ENCODE measurements around the gene TCF25. TPM values are rescaled to one million over a fixed set of nuclear protein-coding genes. Genes with fewer than 3 reads are reported as not detected.

Gene TCF25
- total RNA-seq, 1 experiment from 2014 or later, result 155 TPM

DNA sequence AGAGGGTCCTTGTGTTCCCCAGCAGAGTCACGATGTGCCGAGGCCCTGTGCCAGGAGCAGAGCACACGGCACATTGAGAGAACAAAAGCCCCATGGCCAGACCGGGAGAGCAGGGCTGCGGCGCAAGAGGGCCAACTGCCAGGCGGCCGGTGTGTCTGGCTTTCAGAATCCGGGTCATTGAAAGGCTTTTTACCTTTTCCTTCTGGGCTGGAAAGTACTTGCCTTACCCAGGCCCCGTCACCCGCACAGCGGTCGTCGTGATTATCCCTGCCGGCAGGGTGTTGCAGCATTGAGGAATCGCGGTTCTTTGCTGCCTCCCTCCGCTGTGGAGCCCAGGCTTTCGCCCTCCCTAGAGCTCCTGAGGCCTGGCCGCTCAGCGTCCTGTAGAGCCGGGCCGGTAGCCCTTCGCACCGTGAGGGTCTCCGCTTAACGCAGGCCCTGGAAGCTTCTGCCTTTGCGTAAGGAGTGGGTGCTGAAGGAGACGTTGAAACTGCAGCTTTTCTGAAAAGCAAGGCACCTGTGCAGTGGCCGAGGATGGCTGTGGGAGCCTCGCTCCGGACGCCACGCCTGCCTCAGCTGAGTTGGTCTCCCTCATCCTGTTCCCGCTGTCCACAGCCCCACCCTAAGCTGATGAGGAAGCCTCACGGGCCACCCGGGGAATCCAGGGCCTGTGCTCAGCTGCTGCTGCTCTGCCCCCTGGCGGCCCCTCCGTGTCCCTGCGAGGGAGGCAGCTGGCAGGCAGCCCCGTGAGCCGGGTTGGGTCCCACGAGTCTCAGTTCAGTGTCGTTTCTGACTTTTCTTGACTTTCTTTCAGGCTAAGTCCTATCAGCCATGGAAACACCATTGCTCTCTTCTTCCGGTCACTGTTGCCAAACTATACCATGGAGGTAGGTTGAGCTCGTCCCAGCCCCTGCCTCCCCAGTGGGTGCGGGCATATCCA is 36.7 kb downstream of the TCF25 start:
- DNase-seq (ENCODE audit: low spot score) (peak; percentile 84), ATAC-seq (peak; percentile 91)
- Mint-ChIP-seq H3K27ac (peak overlapping the region; percentile 70; the same call in 1 of the 2 replicates), H3K4me1 (no peaks in the 10 kb centered on the region), H3K9me3 (0 out of 2 replicates have a peak, but pooled peaks cover 8% of the 10 kb centered on the region), H3K27me3 (ENCODE audit: low read depth) (no peaks in the 10 kb centered on the region), H3K36me3 (peaks cover 27% of the 10 kb centered on the region), H3K4me3 (no peak overlapping the region)
- TF ChIP-seq NR3C1 (CRISPR knock-in tag; conservative IDR thresholded peaks at IDR 0.05; ENCODE audit: low read depth), result no peak
- TF ChIP-seq TEAD4 (CRISPR knock-in tag; IDR thresholded peaks at IDR 0.05), result no peak
- TF ChIP-seq JAZF1 (CRISPR knock-in tag; IDR thresholded peaks at IDR 0.05), result no peak
- TF ChIP-seq, protein P1, sequence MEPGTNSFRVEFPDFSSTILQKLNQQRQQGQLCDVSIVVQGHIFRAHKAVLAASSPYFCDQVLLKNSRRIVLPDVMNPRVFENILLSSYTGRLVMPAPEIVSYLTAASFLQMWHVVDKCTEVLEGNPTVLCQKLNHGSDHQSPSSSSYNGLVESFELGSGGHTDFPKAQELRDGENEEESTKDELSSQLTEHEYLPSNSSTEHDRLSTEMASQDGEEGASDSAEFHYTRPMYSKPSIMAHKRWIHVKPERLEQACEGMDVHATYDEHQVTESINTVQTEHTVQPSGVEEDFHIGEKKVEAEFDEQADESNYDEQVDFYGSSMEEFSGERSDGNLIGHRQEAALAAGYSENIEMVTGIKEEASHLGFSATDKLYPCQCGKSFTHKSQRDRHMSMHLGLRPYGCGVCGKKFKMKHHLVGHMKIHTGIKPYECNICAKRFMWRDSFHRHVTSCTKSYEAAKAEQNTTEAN (CRISPR knock-in tag; IDR thresholded peaks at IDR 0.05), result 0 out of 2 replicates have a peak, but pooled peaks have one; percentile 39
- TF ChIP-seq, protein P2, sequence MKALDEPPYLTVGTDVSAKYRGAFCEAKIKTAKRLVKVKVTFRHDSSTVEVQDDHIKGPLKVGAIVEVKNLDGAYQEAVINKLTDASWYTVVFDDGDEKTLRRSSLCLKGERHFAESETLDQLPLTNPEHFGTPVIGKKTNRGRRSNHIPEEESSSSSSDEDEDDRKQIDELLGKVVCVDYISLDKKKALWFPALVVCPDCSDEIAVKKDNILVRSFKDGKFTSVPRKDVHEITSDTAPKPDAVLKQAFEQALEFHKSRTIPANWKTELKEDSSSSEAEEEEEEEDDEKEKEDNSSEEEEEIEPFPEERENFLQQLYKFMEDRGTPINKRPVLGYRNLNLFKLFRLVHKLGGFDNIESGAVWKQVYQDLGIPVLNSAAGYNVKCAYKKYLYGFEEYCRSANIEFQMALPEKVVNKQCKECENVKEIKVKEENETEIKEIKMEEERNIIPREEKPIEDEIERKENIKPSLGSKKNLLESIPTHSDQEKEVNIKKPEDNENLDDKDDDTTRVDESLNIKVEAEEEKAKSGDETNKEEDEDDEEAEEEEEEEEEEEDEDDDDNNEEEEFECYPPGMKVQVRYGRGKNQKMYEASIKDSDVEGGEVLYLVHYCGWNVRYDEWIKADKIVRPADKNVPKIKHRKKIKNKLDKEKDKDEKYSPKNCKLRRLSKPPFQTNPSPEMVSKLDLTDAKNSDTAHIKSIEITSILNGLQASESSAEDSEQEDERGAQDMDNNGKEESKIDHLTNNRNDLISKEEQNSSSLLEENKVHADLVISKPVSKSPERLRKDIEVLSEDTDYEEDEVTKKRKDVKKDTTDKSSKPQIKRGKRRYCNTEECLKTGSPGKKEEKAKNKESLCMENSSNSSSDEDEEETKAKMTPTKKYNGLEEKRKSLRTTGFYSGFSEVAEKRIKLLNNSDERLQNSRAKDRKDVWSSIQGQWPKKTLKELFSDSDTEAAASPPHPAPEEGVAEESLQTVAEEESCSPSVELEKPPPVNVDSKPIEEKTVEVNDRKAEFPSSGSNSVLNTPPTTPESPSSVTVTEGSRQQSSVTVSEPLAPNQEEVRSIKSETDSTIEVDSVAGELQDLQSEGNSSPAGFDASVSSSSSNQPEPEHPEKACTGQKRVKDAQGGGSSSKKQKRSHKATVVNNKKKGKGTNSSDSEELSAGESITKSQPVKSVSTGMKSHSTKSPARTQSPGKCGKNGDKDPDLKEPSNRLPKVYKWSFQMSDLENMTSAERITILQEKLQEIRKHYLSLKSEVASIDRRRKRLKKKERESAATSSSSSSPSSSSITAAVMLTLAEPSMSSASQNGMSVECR (CRISPR knock-in tag; IDR thresholded peaks at IDR 0.05; ENCODE audit: borderline replicate concordance), result no peak
- TF ChIP-seq, protein P3, sequence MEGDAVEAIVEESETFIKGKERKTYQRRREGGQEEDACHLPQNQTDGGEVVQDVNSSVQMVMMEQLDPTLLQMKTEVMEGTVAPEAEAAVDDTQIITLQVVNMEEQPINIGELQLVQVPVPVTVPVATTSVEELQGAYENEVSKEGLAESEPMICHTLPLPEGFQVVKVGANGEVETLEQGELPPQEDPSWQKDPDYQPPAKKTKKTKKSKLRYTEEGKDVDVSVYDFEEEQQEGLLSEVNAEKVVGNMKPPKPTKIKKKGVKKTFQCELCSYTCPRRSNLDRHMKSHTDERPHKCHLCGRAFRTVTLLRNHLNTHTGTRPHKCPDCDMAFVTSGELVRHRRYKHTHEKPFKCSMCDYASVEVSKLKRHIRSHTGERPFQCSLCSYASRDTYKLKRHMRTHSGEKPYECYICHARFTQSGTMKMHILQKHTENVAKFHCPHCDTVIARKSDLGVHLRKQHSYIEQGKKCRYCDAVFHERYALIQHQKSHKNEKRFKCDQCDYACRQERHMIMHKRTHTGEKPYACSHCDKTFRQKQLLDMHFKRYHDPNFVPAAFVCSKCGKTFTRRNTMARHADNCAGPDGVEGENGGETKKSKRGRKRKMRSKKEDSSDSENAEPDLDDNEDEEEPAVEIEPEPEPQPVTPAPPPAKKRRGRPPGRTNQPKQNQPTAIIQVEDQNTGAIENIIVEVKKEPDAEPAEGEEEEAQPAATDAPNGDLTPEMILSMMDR (IDR thresholded peaks at IDR 0.05), result peak; percentile 83
- TF ChIP-seq, protein P4, sequence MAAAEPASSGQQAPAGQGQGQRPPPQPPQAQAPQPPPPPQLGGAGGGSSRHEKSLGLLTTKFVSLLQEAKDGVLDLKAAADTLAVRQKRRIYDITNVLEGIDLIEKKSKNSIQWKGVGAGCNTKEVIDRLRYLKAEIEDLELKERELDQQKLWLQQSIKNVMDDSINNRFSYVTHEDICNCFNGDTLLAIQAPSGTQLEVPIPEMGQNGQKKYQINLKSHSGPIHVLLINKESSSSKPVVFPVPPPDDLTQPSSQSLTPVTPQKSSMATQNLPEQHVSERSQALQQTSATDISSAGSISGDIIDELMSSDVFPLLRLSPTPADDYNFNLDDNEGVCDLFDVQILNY (CRISPR knock-in tag; IDR thresholded peaks at IDR 0.05), result no peak
- TF ChIP-seq NFATC4 (CRISPR knock-in tag; IDR thresholded peaks at IDR 0.05), result no peak
- TF ChIP-seq ZNF416 (CRISPR knock-in tag; IDR thresholded peaks at IDR 0.05), result no peak
- TF ChIP-seq CREM (CRISPR knock-in tag; IDR thresholded peaks at IDR 0.05), result no peak
- 0 out of 2 replicates have a peak, but pooled peaks have one; percentile 16 for TF ChIP-seq GABPB1 (CRISPR knock-in tag; IDR thresholded peaks at IDR 0.05)
- TF ChIP-seq, protein P5, sequence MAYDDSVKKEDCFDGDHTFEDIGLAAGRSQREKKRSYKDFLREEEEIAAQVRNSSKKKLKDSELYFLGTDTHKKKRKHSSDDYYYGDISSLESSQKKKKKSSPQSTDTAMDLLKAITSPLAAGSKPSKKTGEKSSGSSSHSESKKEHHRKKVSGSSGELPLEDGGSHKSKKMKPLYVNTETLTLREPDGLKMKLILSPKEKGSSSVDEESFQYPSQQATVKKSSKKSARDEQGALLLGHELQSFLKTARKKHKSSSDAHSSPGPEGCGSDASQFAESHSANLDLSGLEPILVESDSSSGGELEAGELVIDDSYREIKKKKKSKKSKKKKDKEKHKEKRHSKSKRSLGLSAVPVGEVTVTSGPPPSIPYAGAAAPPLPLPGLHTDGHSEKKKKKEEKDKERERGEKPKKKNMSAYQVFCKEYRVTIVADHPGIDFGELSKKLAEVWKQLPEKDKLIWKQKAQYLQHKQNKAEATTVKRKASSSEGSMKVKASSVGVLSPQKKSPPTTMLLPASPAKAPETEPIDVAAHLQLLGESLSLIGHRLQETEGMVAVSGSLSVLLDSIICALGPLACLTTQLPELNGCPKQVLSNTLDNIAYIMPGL (CRISPR knock-in tag; IDR thresholded peaks at IDR 0.05), result no peak
- TF ChIP-seq, protein P6, sequence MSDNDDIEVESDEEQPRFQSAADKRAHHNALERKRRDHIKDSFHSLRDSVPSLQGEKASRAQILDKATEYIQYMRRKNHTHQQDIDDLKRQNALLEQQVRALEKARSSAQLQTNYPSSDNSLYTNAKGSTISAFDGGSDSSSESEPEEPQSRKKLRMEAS (CRISPR knock-in tag; IDR thresholded peaks at IDR 0.05), result peak; percentile 54; the same call in 1 of the 2 replicates
- ChIA-PET POLR2A (interaction anchor here (0.6 to 1.4 kb wide), 3 partner anchors 9 to 37 kb away, joined by 3 to 14 read pairs (median 6); partner anchors contain the start of genes MC1R, TCF25 and TUBB3), CTCF (interaction anchor here (0.5 to 1.9 kb wide), 31 partner anchors 9 to 209 kb away, joined by 3 to 70 read pairs (median 5); partner anchors contain the start of genes DEF8, MC1R, SPATA2L and SPIRE2)
